ENCODE measurements around the gene MEP1A. TPM values are rescaled to one million over a fixed set of nuclear protein-coding genes. Genes with fewer than 3 reads are reported as not detected.

Gene MEP1A
- total and polyA plus RNA-seq, 9 of the 15 experiments (the other 6 are each of a cell fraction or from before 2014, with no cell fraction given), result not detected

DNA sequence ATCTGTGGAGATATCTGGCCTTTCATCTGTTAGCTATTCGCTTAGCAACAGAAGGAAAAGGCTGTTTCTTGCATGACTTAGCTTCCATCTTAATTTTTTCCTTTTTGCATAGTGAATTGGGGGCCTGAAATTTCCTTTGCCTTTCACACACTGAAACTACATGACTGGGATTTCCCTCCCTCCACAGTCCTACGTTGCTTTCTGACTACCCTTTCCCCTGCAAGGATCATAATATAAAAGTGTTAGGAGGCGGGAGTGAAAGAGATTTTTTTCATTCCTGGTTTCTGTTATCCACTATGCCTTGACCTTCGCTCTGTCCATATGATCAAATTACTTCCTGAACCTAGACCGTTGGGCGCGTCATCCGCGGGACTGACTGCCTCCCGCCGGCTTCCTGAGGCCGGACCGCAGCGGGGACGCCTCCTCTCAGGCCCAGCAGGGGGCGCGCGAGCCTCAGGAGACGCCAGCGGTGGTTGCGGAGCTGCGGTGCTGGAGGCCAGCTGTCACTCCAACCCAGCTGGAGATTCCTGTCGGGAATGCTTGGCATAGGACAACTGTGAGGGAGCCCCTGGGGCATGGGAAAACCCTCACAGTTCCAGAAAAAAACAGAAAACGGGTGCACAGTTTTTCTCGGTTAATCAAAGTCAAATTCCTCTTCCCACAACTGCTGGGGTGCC is 55.6 kb downstream of the MEP1A start (continued):
- TF ChIP-seq TEAD4 (IDR thresholded peaks at IDR 0.05; ENCODE audit: low read length) (no peak), TEAD4 (CRISPR knock-in tag; IDR thresholded peaks at IDR 0.05; ENCODE audit: borderline replicate concordance) (no peak), TSC22D4 (tag; IDR thresholded peaks at IDR 0.05) (no peak), MAZ (CRISPR knock-in tag; conservative IDR thresholded peaks at IDR 0.05 in 1 of 2, IDR thresholded peaks at IDR 0.05 in 1 of 2) (peak in 1 of 2 experiments; percentile 54; a peak in 1 of 4 replicates), GABPA (tag; conservative IDR thresholded peaks at IDR 0.05; ENCODE audit: low read depth) (no peak), NR2C2 (CRISPR knock-in tag; IDR thresholded peaks at IDR 0.05) (no peak), NR2C2 (tag; IDR thresholded peaks at IDR 0.05) (peak; percentile 41; the same call in 1 of the 2 replicates), ATF7 (IDR thresholded peaks at IDR 0.05) (0 out of 2 replicates have a peak, but pooled peaks have one; percentile 14)
- TF ChIP-seq, protein P1, sequence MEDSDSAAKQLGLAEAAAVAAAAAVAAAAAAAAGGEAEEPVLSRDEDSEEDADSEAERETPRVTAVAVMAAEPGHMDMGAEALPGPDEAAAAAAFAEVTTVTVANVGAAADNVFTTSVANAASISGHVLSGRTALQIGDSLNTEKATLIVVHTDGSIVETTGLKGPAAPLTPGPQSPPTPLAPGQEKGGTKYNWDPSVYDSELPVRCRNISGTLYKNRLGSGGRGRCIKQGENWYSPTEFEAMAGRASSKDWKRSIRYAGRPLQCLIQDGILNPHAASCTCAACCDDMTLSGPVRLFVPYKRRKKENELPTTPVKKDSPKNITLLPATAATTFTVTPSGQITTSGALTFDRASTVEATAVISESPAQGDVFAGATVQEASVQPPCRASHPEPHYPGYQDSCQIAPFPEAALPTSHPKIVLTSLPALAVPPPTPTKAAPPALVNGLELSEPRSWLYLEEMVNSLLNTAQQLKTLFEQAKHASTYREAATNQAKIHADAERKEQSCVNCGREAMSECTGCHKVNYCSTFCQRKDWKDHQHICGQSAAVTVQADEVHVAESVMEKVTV (CRISPR knock-in tag; IDR thresholded peaks at IDR 0.05), result peak; percentile 72

All from K562 (cell line).